HEK293T (cell line): ENCODE results near the gene CLEC16A.

Experiments
- BHLHE40 ChIP-seq: fragments of 450-650 bp; IDR thresholded peaks from 2 replicates; pipeline ENCODE4 v1.6.1; 2016; ENCODE audit warnings: mild to moderate bottlenecking, moderate library complexity, borderline replicate concordance
- FOXK2 ChIP-seq: fragments of 450-650 bp; IDR thresholded peaks from 2 replicates; pipeline ENCODE4 v1.6.1; 2016; ENCODE audit warnings: mild to moderate bottlenecking
- FOXM1 ChIP-seq: fragments of 450-650 bp; IDR thresholded peaks from 2 replicates; pipeline ENCODE4 v1.6.1; 2017; ENCODE audit warnings: mild to moderate bottlenecking, borderline replicate concordance
- SUZ12 ChIP-seq: fragments of 450-650 bp; IDR thresholded peaks from 2 replicates; pipeline ENCODE4 v1.6.1; 2016; ENCODE audit warnings: mild to moderate bottlenecking
- TF ChIP-seq, protein P1 (sequence below): fragments of 450-650 bp; IDR thresholded peaks from 2 replicates; pipeline ENCODE4 v1.6.1; 2016

DNA sequence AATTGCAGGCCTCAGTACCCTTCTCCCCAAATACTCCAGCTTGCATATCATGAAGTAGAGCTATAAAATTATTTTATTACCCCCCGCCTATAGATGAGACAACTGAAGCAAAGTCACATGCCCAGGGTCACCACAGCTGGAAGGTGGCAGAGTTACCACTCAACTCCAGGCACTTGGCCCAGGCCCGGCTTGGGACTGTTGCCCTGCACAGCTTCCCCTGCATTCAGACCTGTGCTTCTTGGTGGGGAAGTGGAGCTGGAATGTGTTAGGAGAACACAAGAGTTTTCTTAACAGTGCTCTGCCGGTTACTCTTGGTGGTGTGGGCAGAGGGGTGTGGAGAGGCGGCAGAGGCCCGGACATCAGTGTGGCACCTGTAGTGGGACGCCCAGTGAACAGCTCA, 162.4 kb downstream of the CLEC16A start:
- TF ChIP-seq BHLHE40, result no peak
- TF ChIP-seq, protein P1, sequence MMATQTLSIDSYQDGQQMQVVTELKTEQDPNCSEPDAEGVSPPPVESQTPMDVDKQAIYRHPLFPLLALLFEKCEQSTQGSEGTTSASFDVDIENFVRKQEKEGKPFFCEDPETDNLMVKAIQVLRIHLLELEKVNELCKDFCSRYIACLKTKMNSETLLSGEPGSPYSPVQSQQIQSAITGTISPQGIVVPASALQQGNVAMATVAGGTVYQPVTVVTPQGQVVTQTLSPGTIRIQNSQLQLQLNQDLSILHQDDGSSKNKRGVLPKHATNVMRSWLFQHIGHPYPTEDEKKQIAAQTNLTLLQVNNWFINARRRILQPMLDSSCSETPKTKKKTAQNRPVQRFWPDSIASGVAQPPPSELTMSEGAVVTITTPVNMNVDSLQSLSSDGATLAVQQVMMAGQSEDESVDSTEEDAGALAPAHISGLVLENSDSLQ, result no peak
- TF ChIP-seq SUZ12, result no peak
- TF ChIP-seq FOXK2, result no peak
- no peak for TF ChIP-seq FOXM1
